Head of caudate nucleus (tissue), 42 donors: ENCODE data around the gene ZSCAN12.

Experiments used
- DNase-seq, 42 donors: peaks; one replicate each; pipeline versions ENCODE4 v3.0.0 to v3.0.0-alpha.2; 2020 to 2021; ENCODE audit warnings: mixed read lengths in 7 of 42
- intact Hi-C: fragments of 100-400 bp; cut with DNase I; formaldehyde crosslinking; loops from one replicate; pipeline ENCODE4 v1.15.0; 2022

Gene ZSCAN12

GRCh38 chr6:28336284-28337120, 63.0 kb downstream of the ZSCAN12 start:
- intact Hi-C loops, result loop anchor here (5.0 kb wide), 1 partner anchor 254 kb away; the partner anchor contains the start of gene ZNF165
- peak in 12 of 42 donors; percentile 7 to 50 (median 29) for DNase-seq

DNA sequence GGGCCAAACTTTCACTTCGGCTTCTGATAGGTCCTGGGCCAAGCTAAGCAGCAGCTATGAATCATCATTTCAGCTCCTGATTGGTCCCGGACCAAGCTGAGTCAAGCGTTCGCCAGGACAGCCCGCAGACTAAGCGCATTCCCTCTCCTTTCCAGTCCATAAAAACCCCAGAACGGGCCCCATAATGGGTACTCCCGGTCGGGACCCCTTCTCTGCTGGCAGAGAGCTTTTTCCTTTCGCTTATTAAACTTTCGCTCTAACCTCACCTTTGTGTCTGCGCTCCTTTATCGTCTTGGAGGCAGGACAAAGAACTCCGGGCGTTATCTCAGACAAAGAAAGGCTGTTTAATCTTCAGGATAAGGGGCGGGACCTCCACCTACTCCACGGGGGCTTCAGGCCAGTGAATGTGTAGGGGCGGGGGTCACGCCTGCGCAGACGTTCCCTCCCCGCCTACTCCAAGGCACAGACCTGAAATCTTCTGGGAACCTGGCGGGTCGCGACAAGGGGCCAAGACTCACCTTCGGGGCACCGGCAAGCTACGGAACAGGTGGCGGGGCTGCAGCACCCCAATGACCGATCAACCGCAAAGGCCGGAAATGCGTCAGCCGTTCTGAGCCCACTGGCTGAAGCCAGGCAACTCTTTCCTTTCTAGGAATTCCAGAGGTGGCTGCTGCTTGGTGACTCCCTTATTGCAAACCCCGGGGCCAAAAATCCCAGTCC, 63.8 kb downstream of the ZSCAN12 start, which contains the start of gene ZSCAN31:
ZSCAN31 (minus strand) TSS at position 585 of the 720 bp plus-strand sequence. CDS start 6,465 bp downstream, outside the sequence.
- intact Hi-C loops, result loop anchor here (5.0 kb wide), 1 partner anchor 253 kb away; the partner anchor contains the start of gene ZNF165
- peak; percentile 79 to 98 (median 92) for DNase-seq

DNA sequence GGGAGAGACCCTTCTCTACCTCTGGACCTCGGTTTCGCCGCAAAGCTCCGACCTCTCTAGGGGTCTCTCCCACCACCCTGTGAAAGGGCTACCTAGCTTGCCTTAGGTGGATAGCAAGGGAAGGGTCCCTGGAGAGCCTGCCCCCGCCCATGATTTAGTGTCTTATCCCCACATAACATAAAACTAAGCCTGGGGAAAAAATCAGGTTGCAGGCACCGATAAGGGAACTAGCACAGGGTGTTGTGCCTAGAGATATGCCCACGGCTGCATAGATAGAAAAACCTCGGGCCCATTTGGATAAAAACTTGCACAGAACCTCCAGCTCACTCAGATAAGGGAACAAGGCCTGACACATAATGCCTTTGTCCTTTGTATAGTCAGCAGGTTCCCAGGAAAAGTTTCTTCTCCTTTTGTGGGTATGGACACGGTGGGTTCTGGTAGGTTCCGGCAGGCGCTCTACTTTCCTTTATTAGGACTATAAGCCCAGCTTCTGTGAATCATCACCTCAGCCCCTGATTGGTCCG, 64.4 kb downstream of the ZSCAN12 start:
- DNase-seq, result peak in 3 of 42 donors; percentile 8 to 31 (median 17)
- intact Hi-C loops, result loop anchor here (5.0 kb wide), 1 partner anchor 253 kb away; the partner anchor contains the start of gene ZNF165

GRCh38 chr6:28334286-28335039, 65.1 kb downstream of the ZSCAN12 start:
- DNase-seq, result no peak

DNA sequence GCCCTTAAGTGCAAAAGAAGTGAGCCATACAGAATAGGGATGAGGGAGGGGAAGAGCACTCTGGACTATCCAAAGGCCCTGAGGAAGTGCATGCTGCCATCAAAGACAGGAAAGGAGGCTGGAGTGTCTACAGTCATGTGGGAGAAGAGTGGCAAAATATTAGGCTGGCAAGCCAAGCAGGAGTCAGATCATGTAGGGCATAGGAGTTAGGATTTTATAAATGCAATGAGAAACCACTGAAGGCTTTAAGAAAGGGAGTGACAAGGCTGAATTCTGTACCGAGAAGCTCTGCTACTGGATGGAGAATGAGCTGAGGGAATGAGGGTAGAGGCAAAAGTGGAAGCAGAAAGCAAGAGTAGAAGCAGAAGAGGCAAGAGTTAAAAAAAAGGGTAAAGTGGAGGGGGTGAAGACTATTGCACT, 65.9 kb downstream of the ZSCAN12 start:
- intact Hi-C loops, result no loop called here
- no peak for DNase-seq

More at GRCh38 chr6:28334286-28335039, 65.1 kb downstream of the ZSCAN12 start:
- intact Hi-C loops, result loop anchor here (5.0 kb wide), 1 partner anchor 252 kb away; the partner anchor contains the start of gene ZNF165

DNA sequence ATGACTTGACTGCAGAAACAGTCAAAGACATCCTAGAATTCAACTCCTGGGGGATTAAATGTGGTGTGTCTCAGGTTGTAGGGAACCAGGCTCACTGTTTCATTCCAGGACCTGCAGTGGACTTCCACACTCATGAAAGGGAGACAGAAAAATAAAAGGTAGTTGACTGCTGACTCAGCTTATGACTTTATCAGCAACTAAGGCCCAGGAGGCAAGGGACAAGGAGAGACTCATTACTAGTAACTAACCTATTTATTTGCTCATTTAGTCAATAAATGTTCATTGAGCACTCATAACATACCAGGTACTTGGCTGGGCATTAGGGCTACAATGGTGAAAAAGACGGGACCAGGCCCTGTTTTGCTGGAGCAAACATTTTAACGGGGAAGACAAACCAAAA, 66.5 kb downstream of the ZSCAN12 start:
- intact Hi-C loops, result no loop called here
- no peak for DNase-seq

DNA sequence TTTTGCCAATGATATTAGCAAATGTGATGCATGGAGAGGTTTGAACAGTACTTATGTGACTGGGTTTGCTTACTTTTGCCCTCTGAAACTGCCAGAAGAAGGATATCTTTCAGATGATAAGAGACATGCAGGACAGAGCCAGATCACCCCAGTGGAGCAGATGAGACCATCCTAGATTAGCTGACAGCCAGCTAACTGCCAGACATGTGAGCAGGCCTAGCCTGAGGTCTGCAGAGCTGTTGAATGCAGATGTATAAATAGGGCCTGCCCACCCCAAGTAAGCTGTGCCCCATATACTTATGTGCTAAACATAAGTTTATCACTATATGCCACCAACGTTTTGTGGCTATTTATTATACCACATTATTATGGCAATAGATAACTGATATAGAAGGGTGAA, 69.5 kb downstream of the ZSCAN12 start:
- intact Hi-C loops, result no loop called here
- DNase-seq, result no peak
